Embryonic facial prominence (tissue), 1 donor: Measurements from ENCODE around the gene BCKDHB.
A peak's percentile ranks its signal among the peaks of the same experiment; 100 is the strongest.

Experiments used
- DNase-seq: peaks from one replicate; pipeline ENCODE4 v3.0.0-alpha.2; 2016; ENCODE audit errors: extremely low spot score

The BCKDHB gene

DNA sequence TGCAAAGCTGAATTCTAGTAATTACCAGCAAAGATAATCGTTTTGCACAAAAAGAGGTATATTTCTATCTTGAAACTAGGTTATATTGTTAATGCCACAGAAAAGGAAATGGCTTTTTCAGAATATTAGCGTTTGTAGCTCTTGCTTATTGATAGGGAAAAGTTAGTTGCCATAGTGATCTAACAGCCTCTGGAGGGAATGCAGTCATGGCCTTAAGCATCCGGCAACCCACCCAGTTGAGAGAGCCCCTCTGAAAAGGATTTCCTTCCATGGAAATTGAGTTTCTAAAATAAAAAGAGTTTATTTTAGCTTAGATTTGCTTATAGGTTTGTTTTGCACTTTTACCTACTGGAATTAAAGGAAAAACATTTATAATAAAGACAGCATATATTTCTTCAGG is 224.5 kb downstream of the BCKDHB start:
- DNase-seq = no peak

DNA sequence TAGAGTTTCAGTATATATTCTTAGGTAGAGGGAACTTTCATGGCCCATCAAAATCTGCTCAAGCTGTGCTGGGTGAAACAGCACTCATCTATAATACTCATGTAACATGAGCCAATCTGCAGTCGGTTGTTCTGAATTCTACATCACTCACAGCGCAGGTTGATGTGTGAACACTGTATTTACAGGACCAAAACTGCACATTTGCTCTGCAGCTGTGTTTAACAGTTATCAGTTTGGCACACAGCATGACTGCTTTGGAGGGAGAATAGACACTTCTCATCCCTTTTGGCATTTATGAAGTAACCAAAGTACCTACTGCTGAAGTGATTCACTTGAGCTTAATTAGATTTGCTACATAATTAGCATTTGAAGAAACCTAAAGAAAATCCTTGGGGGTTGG is 225.1 kb downstream of the BCKDHB start:
- no peak for DNase-seq

DNA sequence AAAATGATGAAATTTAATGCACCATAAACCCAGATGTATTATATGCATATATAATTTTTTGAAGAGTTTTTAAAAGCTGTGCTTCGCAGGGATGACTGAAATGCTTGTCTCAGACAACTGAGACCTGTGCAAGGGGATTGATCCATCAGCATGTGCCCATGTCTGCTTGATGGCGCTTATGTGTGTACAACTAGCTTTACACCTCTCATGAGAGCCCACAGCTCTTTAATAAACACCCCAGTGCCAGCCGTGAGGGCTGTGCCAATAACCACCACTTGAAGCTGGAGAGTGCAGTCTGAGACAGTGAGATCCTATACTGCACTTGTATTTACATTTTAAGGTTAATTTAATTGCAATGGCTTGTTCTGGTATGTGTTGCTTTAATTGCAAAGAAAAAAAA is 225.5 kb downstream of the BCKDHB start:
- no peak for DNase-seq

DNA sequence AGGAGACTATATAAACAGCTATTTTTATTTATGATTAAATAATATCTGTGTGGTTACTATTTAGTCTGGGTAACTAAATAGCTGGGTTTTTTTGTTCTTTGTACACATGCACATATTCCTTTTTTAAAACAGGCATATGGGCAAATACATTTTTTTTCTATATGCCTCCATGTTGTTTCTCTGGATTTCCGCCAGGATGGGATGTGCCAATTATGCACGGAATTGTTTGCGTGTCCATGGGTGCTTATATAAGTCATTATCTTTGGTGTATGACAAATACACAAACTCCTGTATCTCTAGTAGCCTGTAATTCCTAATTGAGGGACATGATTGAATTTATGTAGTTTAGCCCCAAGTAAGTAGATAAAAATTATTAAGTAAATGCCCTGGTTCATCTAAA is 226.9 kb downstream of the BCKDHB start:
- no peak for DNase-seq

DNA sequence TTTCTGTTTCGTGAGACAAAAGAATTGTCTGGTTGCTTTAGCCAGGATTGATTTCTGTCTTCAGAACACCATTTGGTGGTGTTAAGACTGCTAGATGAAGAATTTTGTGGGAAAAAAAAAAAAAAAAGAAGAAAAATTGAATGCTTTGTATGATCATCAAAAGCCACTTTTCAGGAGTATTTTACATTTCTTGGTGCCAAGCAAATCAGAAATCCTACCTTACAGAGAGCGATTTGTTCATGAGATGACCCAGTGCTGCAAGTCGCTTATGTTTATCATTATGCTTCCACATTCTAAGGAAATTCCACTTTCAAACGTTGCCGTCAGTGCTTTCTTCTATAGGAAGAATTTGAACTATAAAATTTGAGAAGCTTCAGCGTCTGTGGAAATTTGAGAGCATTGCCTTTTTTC is 228.7 kb downstream of the BCKDHB start:
- no peak for DNase-seq

DNA sequence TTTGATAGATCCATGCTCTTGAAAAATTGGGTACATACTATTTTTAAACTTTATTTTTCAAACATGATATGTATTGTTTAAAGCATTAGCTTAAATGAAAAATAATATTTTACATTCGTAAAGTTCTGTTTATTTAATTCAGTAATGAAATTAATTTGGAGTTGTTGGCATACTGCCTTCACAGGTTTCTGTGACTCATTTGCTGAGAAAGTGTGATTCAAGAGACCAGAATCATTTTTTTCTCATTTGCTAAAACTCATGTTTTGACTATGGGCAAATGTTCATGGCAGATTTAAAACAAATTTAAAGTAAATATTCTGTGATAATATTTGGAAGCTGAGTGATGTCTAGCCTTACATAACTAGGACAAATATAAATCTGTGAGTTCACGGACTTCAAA is 230.4 kb downstream of the BCKDHB start:
- no peak for DNase-seq

DNA sequence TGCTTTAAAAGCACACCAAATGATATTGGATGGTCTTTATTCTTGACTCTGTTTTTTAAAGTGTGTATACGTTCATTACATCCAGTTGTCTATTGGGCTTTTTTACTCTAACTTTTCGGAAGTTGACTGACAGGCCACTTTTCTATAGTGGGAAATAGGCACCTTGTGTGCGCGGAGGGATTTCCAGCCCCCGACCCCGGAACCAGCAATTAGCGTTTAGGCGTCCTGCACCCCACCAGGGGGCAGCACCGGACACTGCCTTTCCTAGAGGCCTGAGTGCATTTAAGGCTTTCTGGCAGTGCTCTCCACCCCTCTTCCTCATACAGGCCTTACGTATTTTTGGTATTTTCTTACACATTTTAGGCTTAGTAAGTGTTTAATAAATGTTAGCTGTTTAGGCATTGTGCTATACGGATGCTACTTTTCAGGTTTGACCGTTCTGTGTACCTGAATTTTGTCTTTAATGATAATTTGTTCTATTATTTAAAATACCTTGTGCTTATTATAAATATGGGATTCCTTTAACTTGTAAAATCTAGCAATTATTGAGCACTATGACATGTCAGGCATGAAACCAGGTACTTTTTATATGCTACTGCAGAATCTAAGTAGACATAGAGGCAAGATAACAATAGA is 231.8 kb downstream of the BCKDHB start:
- DNase-seq = no peak

DNA sequence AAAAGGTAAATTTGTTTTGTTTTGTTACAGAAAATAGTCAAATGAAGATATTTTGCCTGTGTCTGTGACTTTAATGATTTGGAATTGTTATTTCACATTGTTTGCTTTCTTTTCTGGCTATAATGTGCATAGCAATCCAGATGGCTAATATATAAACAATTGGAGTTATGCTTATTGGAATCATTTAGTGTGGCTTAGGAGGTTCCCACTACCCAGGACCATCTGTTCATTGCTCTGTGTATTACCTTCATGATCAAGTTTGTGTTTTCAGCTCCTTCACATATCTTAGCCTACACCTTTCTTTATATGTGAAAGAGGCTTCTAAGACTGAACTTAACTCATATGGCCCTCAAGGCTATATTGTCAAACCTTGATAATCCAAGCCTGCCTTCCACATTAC is 232.9 kb downstream of the BCKDHB start:
- no peak for DNase-seq

DNA sequence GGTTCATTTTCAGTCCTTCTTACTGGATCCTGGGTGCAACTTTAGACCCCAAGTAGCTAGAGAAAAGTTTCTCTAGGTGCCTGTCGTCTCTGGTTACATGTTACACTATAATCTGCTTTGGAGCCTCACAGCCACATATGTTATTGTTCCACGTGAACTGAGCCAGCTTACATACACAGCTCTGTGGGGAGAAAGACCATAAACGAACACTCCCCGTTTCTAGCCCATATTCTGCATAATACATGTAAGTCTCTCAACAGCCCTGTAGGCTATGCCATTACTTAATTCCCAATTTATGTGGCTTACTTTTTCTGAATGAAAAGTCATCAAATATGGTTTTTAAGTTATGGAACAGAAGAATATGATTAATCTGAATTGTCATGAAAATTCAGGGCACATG is 233.8 kb downstream of the BCKDHB start:
- DNase-seq = no peak

DNA sequence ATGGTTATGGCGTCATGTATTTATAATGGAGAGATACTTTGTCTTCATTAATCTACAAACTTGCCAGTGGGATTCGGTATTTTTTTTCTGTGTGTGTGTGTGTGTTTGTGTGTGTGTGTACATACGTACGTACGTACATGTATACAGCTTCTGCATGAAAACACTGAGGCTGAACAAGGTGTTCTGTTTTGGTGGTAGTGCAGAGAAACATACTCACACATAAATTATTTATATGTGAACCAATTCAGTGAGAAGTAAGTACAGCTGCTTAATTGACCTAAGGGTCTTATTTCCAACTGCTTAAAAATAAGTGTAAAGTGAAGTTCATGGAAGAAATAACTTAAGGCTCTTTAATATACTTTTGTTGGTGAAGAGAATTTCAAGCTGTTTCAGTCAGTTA is 234.2 kb downstream of the BCKDHB start:
- DNase-seq = no peak

DNA sequence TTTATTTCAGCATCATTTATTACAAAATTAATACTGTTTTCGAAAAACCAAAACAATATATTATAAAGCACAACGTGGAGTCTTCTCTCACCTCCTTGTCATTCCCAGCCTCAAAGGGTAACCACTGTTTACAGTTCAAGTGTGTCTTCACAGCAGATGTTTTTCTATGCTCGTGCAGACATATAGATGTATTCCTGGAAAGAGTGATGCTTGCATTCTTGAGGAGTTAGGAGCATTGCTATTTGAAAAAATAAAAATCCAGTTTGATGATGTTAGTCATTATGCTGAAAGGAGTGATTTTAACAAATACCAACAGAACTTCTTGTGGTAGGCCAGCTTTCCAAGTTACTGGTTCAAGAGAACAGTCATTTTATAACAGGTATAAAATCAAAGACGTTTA is 234.9 kb downstream of the BCKDHB start:
- peak; percentile 54 for DNase-seq

DNA sequence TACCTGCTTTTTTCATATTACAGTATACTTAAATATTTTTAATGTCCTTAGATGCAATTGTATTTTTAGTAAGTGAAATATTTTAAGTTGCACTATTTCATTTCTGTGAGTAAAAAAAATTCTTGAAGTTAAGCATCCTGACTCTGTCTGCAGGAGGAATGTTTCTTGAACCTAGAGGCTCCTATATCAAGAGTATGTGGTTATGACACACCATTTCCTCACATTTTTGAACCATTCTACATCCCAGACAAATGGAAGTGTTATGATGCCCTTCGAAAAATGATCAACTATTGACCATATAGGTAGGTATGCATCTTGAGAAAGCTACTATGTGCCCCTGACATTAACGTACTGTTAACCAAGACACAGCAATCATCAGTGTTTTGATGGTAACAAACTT is 237.0 kb downstream of the BCKDHB start:
- DNase-seq = no peak

DNA sequence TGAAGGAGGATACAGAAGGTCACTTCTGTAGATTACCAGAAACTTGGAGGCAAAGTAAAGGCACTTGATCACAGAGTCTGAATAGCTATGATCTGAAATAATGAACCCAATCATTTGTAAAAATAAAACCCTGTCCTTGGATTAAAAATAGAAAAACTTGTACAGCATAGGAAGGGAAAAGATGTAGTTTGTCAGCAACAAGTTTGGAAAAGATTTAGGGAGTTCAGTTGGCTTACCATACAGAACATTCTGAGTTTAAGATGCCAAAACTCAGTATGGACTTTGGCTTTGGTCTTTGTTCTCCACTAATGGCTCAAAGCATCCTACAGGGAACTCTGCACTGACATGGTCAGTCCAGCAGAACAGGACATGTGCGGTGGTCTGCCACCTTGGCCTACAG is 240.6 kb downstream of the BCKDHB start:
- DNase-seq = no peak

DNA sequence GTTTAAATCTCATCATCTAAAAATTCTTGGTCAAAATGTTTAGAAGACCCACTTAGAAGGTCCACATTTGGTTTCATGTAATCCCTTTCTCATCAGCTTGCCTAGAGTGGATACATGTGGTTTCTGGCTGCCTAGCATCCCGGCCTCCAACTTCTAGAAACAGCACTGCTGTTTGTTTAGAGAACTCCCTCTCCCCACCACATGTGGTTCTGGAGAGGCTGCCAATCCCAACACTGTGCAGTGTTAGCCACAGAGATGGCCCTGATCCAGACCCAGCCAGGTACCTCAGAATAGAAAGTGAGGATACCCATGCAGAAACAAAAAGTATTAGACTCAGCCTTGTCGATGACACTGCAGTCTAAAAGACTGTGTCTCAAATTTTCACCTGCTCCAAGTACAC is 241.8 kb downstream of the BCKDHB start:
- DNase-seq = no peak

DNA sequence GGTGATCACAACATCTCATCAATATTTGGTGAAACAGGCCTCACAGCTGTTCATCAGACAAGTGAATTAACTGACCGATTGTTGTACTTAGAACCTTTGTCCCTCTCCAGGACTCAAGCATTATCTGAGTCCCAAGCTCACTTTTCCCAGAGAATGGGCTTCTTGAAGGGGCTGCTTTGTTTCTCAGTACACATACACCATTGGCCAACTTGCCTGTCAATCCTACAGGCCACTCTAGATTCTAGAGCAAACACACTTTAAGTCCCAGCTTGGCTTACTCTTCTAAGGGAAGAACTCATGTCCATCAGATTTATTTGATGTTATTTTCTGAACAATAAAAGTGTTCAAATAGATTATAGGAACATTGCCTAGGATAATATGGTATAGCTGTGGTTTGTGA is 249.5 kb downstream of the BCKDHB start:
- DNase-seq = no peak

DNA sequence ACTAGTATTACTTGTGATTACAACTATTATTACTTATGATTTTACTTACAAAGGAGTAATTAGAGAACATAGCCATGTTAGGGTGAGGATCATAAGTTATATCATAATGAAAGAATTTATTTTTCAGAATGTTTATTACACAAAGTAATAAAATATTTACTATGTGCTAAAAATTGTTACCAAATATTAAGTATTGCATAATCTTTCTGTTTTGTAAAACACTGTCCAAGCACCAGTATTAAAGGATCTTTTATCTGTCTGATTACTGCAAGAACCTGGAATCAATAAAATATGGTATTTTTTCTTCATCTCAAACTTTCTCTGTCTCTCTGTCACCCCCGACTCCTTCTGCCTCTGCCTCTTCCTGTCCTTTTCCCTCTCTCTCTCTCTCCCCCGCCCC is 250.1 kb downstream of the BCKDHB start:
- DNase-seq = no peak

DNA sequence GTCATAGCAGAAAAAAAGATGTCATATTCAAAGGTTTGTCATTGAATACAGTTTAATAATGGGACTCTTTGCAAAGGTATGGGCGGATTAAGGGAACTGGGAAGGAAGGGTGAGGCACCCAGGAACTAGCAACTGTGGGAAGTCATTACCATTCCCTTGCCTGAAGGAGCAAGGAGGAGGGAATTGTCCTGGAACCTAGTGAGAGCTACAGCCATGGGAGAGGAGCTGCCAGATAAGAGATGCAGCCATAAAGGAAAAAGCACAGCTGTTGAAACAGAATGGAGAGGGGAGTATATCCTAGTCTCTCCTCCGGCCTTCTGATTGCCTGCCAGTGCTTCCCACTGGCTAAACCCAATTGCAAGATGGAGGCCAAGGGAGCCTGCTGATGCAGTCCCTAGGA is 250.6 kb downstream of the BCKDHB start:
- no peak for DNase-seq

DNA sequence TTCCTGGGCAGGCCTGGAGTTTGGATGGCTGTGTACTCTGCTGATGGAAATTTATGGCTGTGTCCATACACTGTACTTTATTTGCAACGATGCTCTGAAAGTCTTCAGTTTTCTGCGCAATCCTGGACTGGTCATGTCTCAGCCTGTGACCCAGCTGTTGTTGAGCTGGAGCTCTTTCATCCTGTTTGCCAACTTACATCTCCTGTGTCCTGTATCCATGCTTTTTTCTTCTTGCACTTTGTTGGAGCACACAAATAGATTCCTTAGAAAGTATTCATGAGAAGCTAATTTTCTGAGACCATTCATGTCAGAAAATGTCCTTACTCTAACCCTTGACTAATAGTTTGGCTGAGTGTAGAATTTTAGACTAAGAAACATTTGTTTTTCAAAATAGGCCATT is 251.2 kb downstream of the BCKDHB start:
- no peak for DNase-seq

DNA sequence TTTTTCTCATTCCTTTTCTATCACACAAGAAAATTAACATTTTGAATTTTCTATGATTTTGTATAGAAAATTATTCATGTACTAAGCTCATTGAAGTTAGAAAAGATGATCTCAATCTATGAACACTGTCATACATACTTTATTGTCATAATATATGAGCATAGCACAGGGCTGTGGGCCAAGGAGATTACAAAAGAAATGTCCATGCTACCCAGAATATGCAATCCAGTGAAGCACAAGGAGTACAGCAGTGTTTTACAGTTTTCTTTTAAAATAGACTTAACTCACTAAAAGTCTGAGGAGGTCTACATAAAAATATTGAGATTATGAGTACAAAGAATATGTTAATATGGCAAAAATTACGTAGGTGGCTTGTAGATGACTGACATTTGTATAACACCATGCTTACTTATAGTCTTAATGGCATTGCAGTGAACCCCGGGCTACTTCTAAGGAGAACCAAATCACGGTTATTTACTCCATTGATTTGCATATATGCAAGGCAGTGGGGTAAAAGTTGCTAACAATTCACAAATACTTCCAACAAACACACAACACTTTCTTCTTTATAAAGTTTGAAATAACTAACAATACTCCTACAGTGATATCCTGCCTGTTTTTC is 257.1 kb downstream of the BCKDHB start:
- DNase-seq = no peak

DNA sequence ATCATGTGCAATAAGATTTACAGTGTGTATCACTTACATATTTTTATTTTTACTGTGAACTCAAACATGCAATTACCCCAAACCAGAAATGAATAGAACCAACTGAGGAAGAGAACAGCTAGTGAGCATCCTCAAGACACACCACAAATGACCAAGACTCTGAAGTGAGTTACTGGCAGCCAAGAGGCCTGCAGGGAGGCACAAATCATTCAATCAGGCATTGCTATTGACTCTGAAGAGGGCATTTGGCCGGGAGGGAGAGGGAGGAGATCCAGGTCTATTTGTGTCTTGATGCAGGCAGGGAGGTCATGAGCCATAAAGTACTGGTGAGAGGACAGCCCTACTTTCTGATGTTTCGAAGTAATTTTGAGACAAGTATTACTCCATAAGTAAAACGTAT is 257.7 kb downstream of the BCKDHB start:
- DNase-seq = no peak

DNA sequence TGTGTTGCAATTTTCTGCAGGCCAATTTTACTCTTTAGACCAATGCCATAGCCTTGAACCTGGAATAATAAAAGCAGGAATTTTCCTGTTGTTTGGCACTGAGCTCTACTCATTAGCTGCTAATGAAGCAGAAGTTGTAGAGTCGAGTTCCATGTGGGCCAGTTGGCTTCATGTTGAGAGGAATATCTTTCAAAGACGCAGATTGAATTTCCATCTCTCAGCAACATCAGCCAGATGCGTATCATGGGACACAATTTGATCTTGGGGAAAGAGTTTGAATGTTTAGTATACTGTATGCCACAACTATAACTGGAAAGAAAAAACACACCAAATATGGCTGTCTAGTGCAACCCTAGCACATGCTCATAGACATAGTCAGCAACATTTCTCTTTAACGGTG is 259.6 kb downstream of the BCKDHB start:
- no peak for DNase-seq

DNA sequence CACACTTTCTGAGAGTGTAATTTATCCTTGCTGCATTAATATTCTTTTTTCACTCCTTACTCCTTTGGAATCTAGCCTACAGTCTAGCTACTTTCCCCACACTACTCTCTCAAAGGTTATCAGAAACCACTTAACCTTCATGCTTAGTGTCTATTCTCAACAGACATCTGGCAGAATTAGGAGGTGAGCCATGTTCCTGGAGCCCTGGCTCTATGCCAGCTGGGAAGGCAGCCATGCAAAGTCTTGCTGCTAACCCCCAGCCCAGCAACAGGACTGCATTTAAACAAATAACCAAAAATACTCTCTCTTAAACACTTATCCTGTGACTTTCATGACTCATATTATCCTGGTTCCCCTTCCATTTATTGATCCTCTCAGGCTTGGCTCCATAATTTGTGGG is 260.2 kb downstream of the BCKDHB start:
- no peak for DNase-seq

DNA sequence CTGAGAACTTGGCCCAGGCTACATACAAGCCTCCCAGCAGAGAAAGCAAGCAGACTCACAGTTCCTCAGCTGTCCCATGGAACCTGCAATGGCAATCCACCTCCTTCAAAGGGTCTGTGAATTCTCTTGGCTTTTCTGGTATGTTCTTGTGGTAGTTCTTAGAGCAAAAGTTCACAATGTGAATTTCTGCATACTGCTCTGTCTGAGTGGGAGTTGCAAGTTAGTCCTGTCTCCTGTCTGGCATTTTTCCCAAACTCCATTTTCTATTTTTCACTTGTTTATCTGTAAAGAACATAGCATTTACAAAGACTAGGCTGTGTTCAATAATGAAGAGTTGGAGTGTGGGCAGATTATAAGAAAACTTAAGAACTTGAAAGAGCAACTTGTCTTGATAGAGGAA is 269.9 kb downstream of the BCKDHB start:
- DNase-seq = no peak

DNA sequence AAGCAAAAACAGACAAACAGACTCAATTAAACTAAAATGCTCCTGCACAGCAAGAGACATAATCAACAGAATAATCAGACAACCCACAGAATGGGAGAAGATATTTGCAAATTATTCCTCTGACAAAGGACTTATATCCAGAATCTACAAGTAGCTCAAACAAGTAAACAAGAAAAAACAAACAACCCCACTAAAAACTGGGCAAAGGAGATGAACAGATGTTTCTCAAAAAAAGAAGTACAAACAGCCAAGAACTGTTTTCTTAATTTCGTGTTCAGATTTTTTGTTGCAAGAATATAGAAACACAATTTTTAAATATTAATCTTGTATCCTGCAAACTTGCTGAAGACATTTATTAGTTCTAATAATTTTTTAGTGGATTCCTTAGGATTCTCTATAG is 274.1 kb downstream of the BCKDHB start:
- DNase-seq = no peak
